ENCODE data around the gene PTPN13. TPM values are rescaled to one million over a fixed set of nuclear protein-coding genes. Genes with fewer than 3 reads are reported as not detected.

PTPN13 gene
- total RNA-seq, 2 experiments from 2014 or later = 3.9 to 4.1 TPM

GRCh38 chr4:86600007-86600653, 6.0 kb downstream of the PTPN13 start:
- ATAC-seq (ENCODE audit: poor library complexity) = no peak

GRCh38 chr4:86603311-86603885, 9.3 kb downstream of the PTPN13 start:
- Mint-ChIP-seq H3K36me3 (ENCODE audit: low read depth) (no peaks in the 10 kb centered on the region), H3K27me3 (peaks cover 9% of the 10 kb centered on the region), H3K9me3 (no peaks in the 10 kb centered on the region), H3K27ac (no peak overlapping the region), H3K4me1 (ENCODE audit: low read depth) (no peaks in the 10 kb centered on the region), H3K4me3 (no peak overlapping the region)
- no peak for ATAC-seq (ENCODE audit: poor library complexity)
- intact Hi-C loops (cut with DNase I, micrococcal nuclease) = no loop called here
- TF ChIP-seq CTCF (IDR thresholded peaks at IDR 0.05) = no peak
- Histone ChIP-seq H3K4me1 (ENCODE audit: insufficient read depth, low read length) (no peaks in the 10 kb centered on the region), H3K4me3 (ENCODE audit: low read length) (no peak overlapping the region), H3K36me3 (ENCODE audit: insufficient read depth, low read length) (no peaks in the 10 kb centered on the region), H3K27me3 (ENCODE audit: control insufficient read depth in 1 of 2, insufficient read depth in 2 of 2, low read length in 2 of 2) (peaks cover 0 to 2% of the 10 kb centered on the region in 2 experiments), H3K27ac (ENCODE audit: low read depth in 1 of 2, low read length in 2 of 2) (no peak overlapping the region), H3K9me3 (ENCODE audit: control insufficient read depth in 1 of 2, insufficient read depth in 1 of 2, low read length in 2 of 2) (no peaks in the 10 kb centered on the region)
- no peak for DNase-seq
- ChIA-PET POLR2A (no interaction called here), CTCF (no interaction called here)

More at GRCh38 chr4:86600007-86600653, 6.0 kb downstream of the PTPN13 start:
- peaks cover under 1% of the 10 kb centered on the region for H3K4me1 ChIP-seq (ENCODE audit: insufficient read depth, low read length)
- H3K27ac ChIP-seq (ENCODE audit: low read depth in 1 of 2, low read length in 2 of 2) = no peak overlapping the region
- H3K27me3 Mint-ChIP-seq = peaks cover 34% of the 10 kb centered on the region
- no peaks in the 10 kb centered on the region for H3K36me3 ChIP-seq (ENCODE audit: insufficient read depth, low read length)
- H3K4me3 ChIP-seq (ENCODE audit: low read length) = no peak overlapping the region
- H3K36me3 Mint-ChIP-seq (ENCODE audit: low read depth) = no peaks in the 10 kb centered on the region
- H3K27ac Mint-ChIP-seq = no peak overlapping the region
- no peak overlapping the region for H3K4me3 Mint-ChIP-seq
- POLR2A ChIA-PET = no interaction called here
- H3K27me3 ChIP-seq (ENCODE audit: control insufficient read depth in 1 of 2, insufficient read depth in 2 of 2, low read length in 2 of 2) = peaks cover under 1 to 32% of the 10 kb centered on the region in 2 experiments
- TF ChIP-seq CTCF (IDR thresholded peaks at IDR 0.05) = no peak
- CTCF ChIA-PET = no interaction called here
- intact Hi-C loops (cut with DNase I, micrococcal nuclease) = no loop called here
- no peaks in the 10 kb centered on the region for H3K9me3 Mint-ChIP-seq
- no peak for DNase-seq
- peaks cover 13% of the 10 kb centered on the region for H3K4me1 Mint-ChIP-seq (ENCODE audit: low read depth)
- no peaks in the 10 kb centered on the region for H3K9me3 ChIP-seq (ENCODE audit: control insufficient read depth in 1 of 2, insufficient read depth in 1 of 2, low read length in 2 of 2)

- no peaks in the 10 kb centered on the region for H3K27me3 ChIP-seq (ENCODE audit: control insufficient read depth in 1 of 2, insufficient read depth in 2 of 2, low read length in 2 of 2)
- H3K27ac Mint-ChIP-seq = no peak overlapping the region
- TF ChIP-seq CTCF (IDR thresholded peaks at IDR 0.05) = no peak
- CTCF ChIA-PET = interaction anchor here (1.0 kb wide), 1 partner anchor 19 kb away, joined by 3 read pairs; no protein-coding TSS in a partner anchor
- intact Hi-C loops (cut with DNase I, micrococcal nuclease) = no loop called here
- no peak overlapping the region for H3K4me3 Mint-ChIP-seq
- POLR2A ChIA-PET = no interaction called here
- H3K9me3 ChIP-seq (ENCODE audit: control insufficient read depth in 1 of 2, insufficient read depth in 1 of 2, low read length in 2 of 2) = no peaks in the 10 kb centered on the region
- H3K9me3 Mint-ChIP-seq = no peaks in the 10 kb centered on the region
- H3K27ac ChIP-seq (ENCODE audit: low read depth in 1 of 2, low read length in 2 of 2) = no peak overlapping the region
- no peaks in the 10 kb centered on the region for H3K4me1 Mint-ChIP-seq (ENCODE audit: low read depth)
- peaks cover under 1% of the 10 kb centered on the region for H3K27me3 Mint-ChIP-seq
- DNase-seq (no peak), ATAC-seq (ENCODE audit: poor library complexity) (no peak)
- no peaks in the 10 kb centered on the region for H3K4me1 ChIP-seq (ENCODE audit: insufficient read depth, low read length)
- H3K36me3 ChIP-seq (ENCODE audit: insufficient read depth, low read length) = no peaks in the 10 kb centered on the region
- H3K4me3 ChIP-seq (ENCODE audit: low read length) = no peak overlapping the region
- H3K36me3 Mint-ChIP-seq (ENCODE audit: low read depth) = no peaks in the 10 kb centered on the region
These were observed 12.7 kb downstream of the PTPN13 start for GRCh38 chr4:86606809-86607208.

All from CD4-positive, alpha-beta T cell (primary cell).